Endothelial cell of umbilical vein (primary cell): ENCODE data around the gene PLXNC1. TPM values are rescaled to one million over a fixed set of nuclear protein-coding genes. Genes with fewer than 3 reads are reported as not detected.

Experiments
- BruUV-seq: library from RNA; stranded (reverse); fragments of 400-500 nt; replicated peaks from 2 replicates; lab custom pipeline; 2021; lab: Mats Ljungman, UMichigan
- CTCF ChIA-PET: fragments of 300-600, 350-600 bp; sonication (Branson Sonifier 250); formaldehyde crosslinking; loops from one replicate; lab custom pipeline; 2021; ENCODE audit warnings: antibody characterized with exemption, inconsistent platforms; lab: Charles Lee
- POLR2A ChIA-PET: fragments of 300-600, 350-600 bp; sonication (Branson Sonifier 250); formaldehyde crosslinking; loops from one replicate; lab custom pipeline; 2021; ENCODE audit warnings: antibody characterized with exemption, inconsistent platforms; lab: Charles Lee
- DNase-seq: peaks from one replicate; pipeline ENCODE4 v3.0.0-alpha.2; 2011; ENCODE audit warnings: low read depth, low spot score
- FAIRE-seq: peaks from 2 replicates; lab custom pipeline; 2011; peaks lifted over from hg19 to GRCh38; lab: Jason Lieb, UNC
- H2AFZ ChIP-seq: 2 replicates; pipeline ENCODE4 v1.6.0; 2012; ENCODE audit warnings: low read depth, low read length, control low read depth, inconsistent platforms
- H3K27ac ChIP-seq: 2 replicates; pipeline ENCODE4 v1.5.1; 2011; ENCODE audit warnings: low read depth, mild to moderate bottlenecking, control low read depth, low read length, moderate library complexity; ENCODE audit not compliant: insufficient read depth
- H3K27me3 ChIP-seq, 2 experiments: 2 replicates each; pipeline versions ENCODE4 v1.6.0 to v1.6.1; 2011; ENCODE audit warnings: low read length in 2 of 2, mixed read lengths in 1 of 2; ENCODE audit not compliant: control insufficient read depth in 2 of 2, insufficient read depth in 2 of 2
- H3K36me3 ChIP-seq, 2 experiments: 2 replicates in 1 of 2; 3 replicates in 1 of 2; pipeline ENCODE4 v1.5.1; 2011; ENCODE audit warnings: low read length in 2 of 2, mild to moderate bottlenecking in 1 of 2, moderate library complexity in 1 of 2; ENCODE audit not compliant: control insufficient read depth in 2 of 2, insufficient read depth in 2 of 2; ENCODE audit errors: extremely low read depth in 1 of 2
- H3K4me1 ChIP-seq: 3 replicates; pipeline ENCODE4 v1.5.1; 2011; ENCODE audit warnings: mild to moderate bottlenecking, low read length; ENCODE audit not compliant: control insufficient read depth, insufficient read depth; ENCODE audit errors: extremely low read depth
- H3K4me2 ChIP-seq: 2 replicates; pipeline ENCODE4 v1.6.1; 2011; ENCODE audit warnings: low read length, control low read depth, mixed read lengths; ENCODE audit not compliant: insufficient read depth
- H3K4me3 ChIP-seq, 3 experiments: fragments of 200-600 bp in 1 of 3; sonication (generic), shearing (Covaris generic) in 1 of 3; replicated peaks in 1 of 3; 2 replicates each; pipeline ENCODE4 v1.5.1; 2011 to 2016; ENCODE audit warnings: control low read depth in 3 of 3, low read length in 3 of 3, mild to moderate bottlenecking in 2 of 3, inconsistent platforms in 1 of 3, low read depth in 1 of 3, moderate library complexity in 1 of 3; ENCODE audit not compliant: insufficient read depth in 1 of 3
- H3K79me2 ChIP-seq: 2 replicates; pipeline ENCODE4 v1.6.0; 2012; ENCODE audit warnings: low read length, inconsistent platforms; ENCODE audit not compliant: control insufficient read depth, insufficient read depth
- H3K9ac ChIP-seq: replicated peaks from 2 replicates; pipeline ENCODE3; 2011; ENCODE audit warnings: low read length, control low read depth; ENCODE audit not compliant: insufficient read depth; ENCODE audit errors: extremely low read depth
- H3K9me1 ChIP-seq: replicated peaks from 3 replicates; pipeline ENCODE4 v1.6.0; 2011; ENCODE audit warnings: mild to moderate bottlenecking, low read length; ENCODE audit not compliant: control insufficient read depth, insufficient read depth; ENCODE audit errors: extremely low read depth
- H3K9me3 ChIP-seq: replicated peaks from 2 replicates; pipeline ENCODE4 v1.5.1; 2012; ENCODE audit warnings: low read length, inconsistent platforms; ENCODE audit not compliant: control insufficient read depth, insufficient read depth
- H4K20me1 ChIP-seq: replicated peaks from 2 replicates; pipeline ENCODE3; 2011; ENCODE audit warnings: mild to moderate bottlenecking, low read length; ENCODE audit not compliant: control insufficient read depth, insufficient read depth; ENCODE audit errors: extremely low read depth
- CTCF ChIP-seq, 2 donors: IDR thresholded peaks; 1 replicate in 1 of 2; 2 replicates in 1 of 2; pipeline ENCODE4 v1.5.1; 2011; ENCODE audit warnings: low read length in 2 of 2, mild to moderate bottlenecking in 2 of 2, moderate library complexity in 2 of 2, control low read depth in 1 of 2, inconsistent platforms in 1 of 2, low read depth in 1 of 2; ENCODE audit not compliant: insufficient read depth in 1 of 2; ENCODE audit errors: extremely low read depth in 1 of 2
- EZH2 ChIP-seq: IDR thresholded peaks from 2 replicates; pipeline ENCODE4 v1.6.1; 2012; ENCODE audit warnings: borderline replicate concordance, low read depth, mild to moderate bottlenecking, moderate library complexity, low read length, inconsistent platforms; ENCODE audit not compliant: severe bottlenecking
- FOS ChIP-seq: IDR thresholded peaks from 2 replicates; pipeline ENCODE4 v1.6.1; 2011; ENCODE audit warnings: mild to moderate bottlenecking, low read length, moderate library complexity, borderline replicate concordance; ENCODE audit not compliant: insufficient read depth
- GATA2 ChIP-seq: IDR thresholded peaks from 2 replicates; pipeline ENCODE4 v1.7.0; 2011; ENCODE audit warnings: low read depth, mild to moderate bottlenecking, moderate library complexity, mixed read lengths, low read length; ENCODE audit not compliant: insufficient read length, insufficient read depth
- JUN ChIP-seq: IDR thresholded peaks from 2 replicates; pipeline ENCODE4 v1.6.1; 2011; ENCODE audit warnings: borderline replicate concordance, low read depth; ENCODE audit not compliant: insufficient read length, insufficient read depth
- MAX ChIP-seq: IDR thresholded peaks from 2 replicates; pipeline ENCODE4 v1.6.1; 2011; ENCODE audit not compliant: insufficient read depth, insufficient read length
- MYC ChIP-seq: IDR thresholded peaks from one replicate; pipeline ENCODE4 v1.6.1; 2011; ENCODE audit warnings: mild to moderate bottlenecking, low read depth, low read length
- POLR2A ChIP-seq: IDR thresholded peaks from 2 replicates; pipeline ENCODE4 v1.6.1; 2012; ENCODE audit warnings: low read depth, mild to moderate bottlenecking, control low read depth, low read length
- POLR2AphosphoS5 ChIP-seq: IDR thresholded peaks from 2 replicates; pipeline ENCODE4 v1.6.1; 2012; ENCODE audit warnings: low read depth, mild to moderate bottlenecking, control low read depth, low read length, moderate library complexity; ENCODE audit not compliant: insufficient read depth
- dilution Hi-C: fragments of 300-500 bp; cut with MboI; formaldehyde crosslinking; loops from one replicate; pipeline ENCODE4 v1.15.0; 2019; ENCODE audit warnings: low sequenced_read_pairs; ENCODE audit not compliant: extremely low pct_ligation_motif_present
- intact Hi-C: fragments of 100-400 bp; cut with micrococcal nuclease; formaldehyde crosslinking; loops from one replicate; pipeline ENCODE4 v1.10.0; 2022
- polyA plus RNA-seq, 4 experiments: library from polyadenylated mRNA; depleted of rRNA in 3 of 4; stranded (reverse) in 3 of 4; unstranded in 1 of 4; fragments of >200 nt; gene quantifications; 2 replicates each; pipeline versions ENCODE4 v1.2.1 to v1.2.3, GENCODE V29; 2011 to 2012; ENCODE audit warnings: missing spikeins in 1 of 4
- total RNA-seq: library from RNA; stranded (reverse); gene quantifications from 2 replicates; pipeline ENCODE4 v1.2.3, GENCODE V29; 2021

PLXNC1 gene
- total and polyA plus RNA-seq, 2 donors (not counting 3 experiments of a cell fraction or from before 2014, with no cell fraction given), result 0.04 TPM; not detected in 1

GRCh38 chr12:94128280-94128679 is 20.1 kb upstream of the PLXNC1 start:
- ChIA-PET CTCF (interaction anchor here (1.7 kb wide), 1 partner anchor 26 kb away, joined by 7 read pairs; no protein-coding TSS in a partner anchor), POLR2A (no interaction called here)
- Histone ChIP-seq H3K79me2 (no peaks in the 10 kb centered on the region), H3K4me2 (no peak overlapping the region), H3K36me3 (no peaks in the 10 kb centered on the region), H2AFZ (no peak overlapping the region), H3K9me1 (no peaks in the 10 kb centered on the region), H3K27me3 (peaks cover 14 to 21% of the 10 kb centered on the region in 2 experiments), H3K27ac (no peak overlapping the region), H3K4me3 (no peak overlapping the region), H4K20me1 (no peaks in the 10 kb centered on the region), H3K9me3 (no peaks in the 10 kb centered on the region), H3K9ac (no peak overlapping the region), H3K4me1 (no peaks in the 10 kb centered on the region)
- FAIRE-seq (no peak), DNase-seq (no peak)
- intact Hi-C loops (no loop called here), dilution Hi-C loops (no loop called here)
- no TSS peak for BruUV-seq
- TF ChIP-seq MYC, result no peak
- no peak for TF ChIP-seq EZH2
- no peak for TF ChIP-seq MAX
- no peak for TF ChIP-seq CTCF (IDR thresholded peaks at IDR 0.05; ENCODE audit: extremely low read depth in 1 of 2, insufficient read depth in 1 of 2, low read depth in 1 of 2, low read length in 2 of 2)
- no peak for TF ChIP-seq POLR2AphosphoS5
- no peak for TF ChIP-seq FOS
- TF ChIP-seq GATA2, result no peak
- TF ChIP-seq JUN, result no peak
- TF ChIP-seq POLR2A, result no peak
